CD4-positive, CD25-positive, alpha-beta regulatory T cell (primary cell): Measurements from ENCODE around the gene SMAD3. TPM values are rescaled to one million over a fixed set of nuclear protein-coding genes. Genes with fewer than 3 reads are reported as not detected.
A peak's percentile ranks its signal among the peaks of the same experiment; 100 is the strongest.

Experiments used
- ATAC-seq, 2 donors: fragments of 150-1000 bp; cut with Tn5 transposase; one replicate each; pipeline ENCODE4 v1.10.0; 2021; ENCODE audit warnings: low read depth in 2 of 2, moderate number of reproducible peaks in 2 of 2, moderate library complexity in 1 of 2
- DNase-seq, 3 donors: peaks; one replicate each; pipeline versions ENCODE4 v3.0.0 to v3.0.0-alpha.2; 2012 to 2022; ENCODE audit warnings: mixed read lengths in 1 of 3
- H3K27ac ChIP-seq: one replicate; pipeline ENCODE4 v1.7.0; 2013; ENCODE audit warnings: mild to moderate bottlenecking, low read length; ENCODE audit not compliant: insufficient read depth, poor library complexity, severe bottlenecking
- H3K27me3 ChIP-seq: one replicate; pipeline ENCODE4 v1.7.0; 2013; ENCODE audit warnings: low read length; ENCODE audit not compliant: control insufficient read depth, insufficient read depth
- H3K36me3 ChIP-seq: one replicate; pipeline ENCODE4 v1.7.0; 2013; ENCODE audit warnings: mild to moderate bottlenecking, low read length, moderate library complexity; ENCODE audit not compliant: control insufficient read depth, insufficient read depth
- H3K4me1 ChIP-seq: 2 replicates; pipeline ENCODE4 v1.7.0; 2013; ENCODE audit warnings: mild to moderate bottlenecking, low read length; ENCODE audit not compliant: insufficient read depth, control insufficient read depth, poor library complexity, severe bottlenecking
- H3K4me3 ChIP-seq: one replicate; pipeline ENCODE4 v1.7.0; 2013; ENCODE audit warnings: low read depth, mild to moderate bottlenecking, low read length, moderate library complexity
- H3K9me3 ChIP-seq, 2 experiments: 1 replicate in 1 of 2; 2 replicates in 1 of 2; pipeline ENCODE4 v1.7.0; 2013; ENCODE audit warnings: low read length in 2 of 2, mild to moderate bottlenecking in 1 of 2, moderate library complexity in 1 of 2; ENCODE audit not compliant: control insufficient read depth in 2 of 2
- H3K27ac Mint-ChIP-seq, 3 donors: one replicate each; pipeline ENCODE4 v1.8.0; 2020 to 2022; ENCODE audit warnings: mild to moderate bottlenecking in 3 of 3, mixed read lengths in 3 of 3, moderate library complexity in 2 of 3
- H3K27me3 Mint-ChIP-seq: one replicate; pipeline ENCODE4 v1.8.0; 2022; ENCODE audit warnings: mild to moderate bottlenecking, mixed read lengths
- H3K36me3 Mint-ChIP-seq: one replicate; pipeline ENCODE4 v1.8.0; 2020; ENCODE audit warnings: mixed read lengths
- H3K4me1 Mint-ChIP-seq, 4 donors: one replicate each; pipeline ENCODE4 v1.8.0; 2020 to 2022; ENCODE audit warnings: mixed read lengths in 4 of 4, mild to moderate bottlenecking in 1 of 4
- H3K4me3 Mint-ChIP-seq, 4 donors: one replicate each; pipeline ENCODE4 v1.8.0; 2020 to 2022; ENCODE audit warnings: mild to moderate bottlenecking in 4 of 4, mixed read lengths in 4 of 4, moderate library complexity in 3 of 4
- H3K9me3 Mint-ChIP-seq, 7 donors: one replicate each; pipeline ENCODE4 v1.8.0; 2020 to 2022; ENCODE audit warnings: mixed read lengths in 7 of 7, mild to moderate bottlenecking in 3 of 7, moderate library complexity in 2 of 7
- polyA plus RNA-seq, 4 donors: library from polyadenylated mRNA; unstranded; fragments of 300-500 nt; fragmentation: Illumina TruSeq; gene quantifications; one replicate each; pipeline ENCODE4 v1.2.3, GENCODE V29; 2021
- total RNA-seq: library from RNA; stranded (reverse); gene quantifications from one replicate; pipeline ENCODE4 v1.2.3, GENCODE V29; 2022

SMAD3 gene
- total and polyA plus RNA-seq, 5 donors from 2014 or later, result 12.0 to 76.6 (median 14.7) TPM

- H3K27ac Mint-ChIP-seq, result peak overlapping the region; percentile 92 to 98 (median 92)
- H3K27me3 ChIP-seq, result no peaks in the 10 kb centered on the region
- H3K36me3 Mint-ChIP-seq, result peaks cover 10% of the 10 kb centered on the region
- no peaks in the 10 kb centered on the region for H3K36me3 ChIP-seq
- H3K4me1 Mint-ChIP-seq, result peaks cover 39 to 95% (median 78%) of the 10 kb centered on the region in 4 donors
- H3K9me3 Mint-ChIP-seq, result peaks cover 0 to 1% (median 0%) of the 10 kb centered on the region in 7 donors
- peak overlapping the region; percentile 22 to 83 (median 62) for H3K4me3 Mint-ChIP-seq
- peak overlapping the region; percentile 98 for H3K27ac ChIP-seq
- no peaks in the 10 kb centered on the region for H3K27me3 Mint-ChIP-seq
- peaks cover 81% of the 10 kb centered on the region for H3K4me1 ChIP-seq
- peak overlapping the region; percentile 29 for H3K4me3 ChIP-seq
- ATAC-seq, result no peak
- no peak for DNase-seq
- H3K9me3 ChIP-seq, result no peaks in the 10 kb centered on the region
These were observed 51.3 kb downstream of the SMAD3 start for GRCh38 chr15:67116742-67117141.

GRCh38 chr15:67117370-67117769, 52.0 kb downstream of the SMAD3 start:
- Mint-ChIP-seq H3K9me3 (peaks cover 0 to 1% (median 0%) of the 10 kb centered on the region in 7 donors), H3K36me3 (peaks cover 10% of the 10 kb centered on the region), H3K4me3 (peak overlapping the region; percentile 22 to 83 (median 62)), H3K27me3 (no peaks in the 10 kb centered on the region), H3K4me1 (peaks cover 39 to 98% (median 83%) of the 10 kb centered on the region in 4 donors), H3K27ac (peak overlapping the region; percentile 92 to 98 (median 92))
- no peak for DNase-seq
- Histone ChIP-seq H3K4me3 (no peak overlapping the region), H3K27ac (peak overlapping the region; percentile 98), H3K36me3 (no peaks in the 10 kb centered on the region), H3K9me3 (no peaks in the 10 kb centered on the region), H3K4me1 (peaks cover 87% of the 10 kb centered on the region), H3K27me3 (no peaks in the 10 kb centered on the region)
- ATAC-seq, result no peak

GRCh38 chr15:67118808-67119207, 53.4 kb downstream of the SMAD3 start:
- no peak for DNase-seq
- H3K4me1 Mint-ChIP-seq, result peaks cover 38 to 97% (median 80%) of the 10 kb centered on the region in 4 donors
- no peak for ATAC-seq
- peak overlapping the region; percentile 92 to 98 (median 92) for H3K27ac Mint-ChIP-seq
- H3K9me3 Mint-ChIP-seq, result no peaks in the 10 kb centered on the region
- Histone ChIP-seq H3K27ac (peak overlapping the region; percentile 98), H3K4me1 (peaks cover 87% of the 10 kb centered on the region), H3K4me3 (no peak overlapping the region), H3K36me3 (no peaks in the 10 kb centered on the region), H3K9me3 (no peaks in the 10 kb centered on the region), H3K27me3 (no peaks in the 10 kb centered on the region)
- H3K36me3 Mint-ChIP-seq, result peaks cover 5% of the 10 kb centered on the region
- H3K4me3 Mint-ChIP-seq, result peak overlapping the region in 3 of 4 donors; percentile 51 to 86 (median 85)
- H3K27me3 Mint-ChIP-seq, result no peaks in the 10 kb centered on the region

- H3K27ac Mint-ChIP-seq, result peak overlapping the region; percentile 92 to 95 (median 92)
- H3K9me3 Mint-ChIP-seq, result no peaks in the 10 kb centered on the region
- H3K4me1 Mint-ChIP-seq, result peaks cover 40 to 97% (median 83%) of the 10 kb centered on the region in 4 donors
- no peaks in the 10 kb centered on the region for H3K9me3 ChIP-seq
- no peaks in the 10 kb centered on the region for H3K36me3 ChIP-seq
- no peaks in the 10 kb centered on the region for H3K27me3 ChIP-seq
- peak overlapping the region; percentile 29 to 86 (median 68) for H3K4me3 Mint-ChIP-seq
- peak overlapping the region; percentile 98 for H3K27ac ChIP-seq
- H3K36me3 Mint-ChIP-seq, result peaks cover 5% of the 10 kb centered on the region
- H3K27me3 Mint-ChIP-seq, result no peaks in the 10 kb centered on the region
- no peak for ATAC-seq
- H3K4me3 ChIP-seq, result no peak overlapping the region
- H3K4me1 ChIP-seq, result peaks cover 81% of the 10 kb centered on the region
- no peak for DNase-seq
These were observed 53.9 kb downstream of the SMAD3 start for GRCh38 chr15:67119238-67119846.

GRCh38 chr15:67120009-67120838, 54.8 kb downstream of the SMAD3 start:
- peaks cover 3% of the 10 kb centered on the region for H3K36me3 Mint-ChIP-seq
- H3K27ac Mint-ChIP-seq, result peak overlapping the region; percentile 92 to 98 (median 95)
- H3K4me3 Mint-ChIP-seq, result peak overlapping the region; percentile 72 to 88 (median 85)
- no peaks in the 10 kb centered on the region for H3K27me3 ChIP-seq
- no peaks in the 10 kb centered on the region for H3K27me3 Mint-ChIP-seq
- DNase-seq, result no peak
- peak overlapping the region; percentile 98 for H3K27ac ChIP-seq
- no peak for ATAC-seq
- no peaks in the 10 kb centered on the region for H3K36me3 ChIP-seq
- H3K9me3 Mint-ChIP-seq, result no peaks in the 10 kb centered on the region
- no peaks in the 10 kb centered on the region for H3K9me3 ChIP-seq
- peaks cover 73% of the 10 kb centered on the region for H3K4me1 ChIP-seq
- H3K4me1 Mint-ChIP-seq, result peaks cover 34 to 97% (median 80%) of the 10 kb centered on the region in 4 donors
- H3K4me3 ChIP-seq, result peak overlapping the region; percentile 58

GRCh38 chr15:67120839-67121643, 55.6 kb downstream of the SMAD3 start:
- Mint-ChIP-seq H3K4me1 (peaks cover 30 to 96% (median 77%) of the 10 kb centered on the region in 4 donors), H3K36me3 (peaks cover 3% of the 10 kb centered on the region), H3K27me3 (no peaks in the 10 kb centered on the region), H3K27ac (peak overlapping the region; percentile 92 to 98 (median 95)), H3K9me3 (no peaks in the 10 kb centered on the region), H3K4me3 (peak overlapping the region; percentile 66 to 88 (median 85))
- peak; percentile 86 to 89 for ATAC-seq
- DNase-seq, result peak; percentile 79 to 85 (median 84)
- H3K4me1 ChIP-seq, result peaks cover 67% of the 10 kb centered on the region
- no peaks in the 10 kb centered on the region for H3K27me3 ChIP-seq
- H3K9me3 ChIP-seq, result no peaks in the 10 kb centered on the region
- no peaks in the 10 kb centered on the region for H3K36me3 ChIP-seq
- peak overlapping the region; percentile 98 for H3K27ac ChIP-seq
- H3K4me3 ChIP-seq, result peak overlapping the region; percentile 58
